HEK293 (cell line): Measurements from ENCODE around the gene CHMP1A.

ENCODE experiments used
- CTCF ChIA-PET: fragments of 350-600 bp; formaldehyde crosslinking; extraction: SDS; loops from one replicate; lab custom pipeline; 2021; ENCODE audit warnings: antibody characterized with exemption; lab: Yijun Ruan, JAX
- POLR2A ChIA-PET: fragments of 300-600 bp; formaldehyde crosslinking; extraction: SDS; loops from one replicate; lab custom pipeline; 2020; ENCODE audit warnings: antibody characterized with exemption, inconsistent platforms; lab: Yijun Ruan, JAX
- H3K27ac ChIP-seq: fragments of 200-500 bp; sonication (Bioruptor generic); 2 replicates; pipeline ENCODE4 v1.5.1; 2014; ENCODE audit warnings: low read depth, low read length, control low read depth, inconsistent platforms; ENCODE audit errors: extremely low read depth
- H3K36me3 ChIP-seq, 2 experiments: fragments of 200-500 bp in 1 of 2; sonication (Bioruptor generic) in 1 of 2; 1 replicate in 1 of 2; 2 replicates in 1 of 2; pipeline ENCODE4 v1.5.1; 2014 to 2017; ENCODE audit warnings: inconsistent platforms in 2 of 2, low read length in 2 of 2; ENCODE audit not compliant: control insufficient read depth in 2 of 2, insufficient read depth in 1 of 2
- H3K4me1 ChIP-seq: fragments of 200-500 bp; sonication (Bioruptor generic); 2 replicates; pipeline ENCODE4 v1.5.1; 2014; ENCODE audit warnings: mild to moderate bottlenecking, low read length, inconsistent platforms; ENCODE audit not compliant: control insufficient read depth, insufficient read depth
- H3K4me3 ChIP-seq: 2 replicates; pipeline ENCODE4 v1.5.1; 2011; ENCODE audit warnings: low read depth, mild to moderate bottlenecking, control low read depth, low read length, moderate library complexity
- H3K9me3 ChIP-seq: fragments of 200-500 bp; sonication (Bioruptor generic); 2 replicates; pipeline ENCODE4 v1.5.1; 2014; ENCODE audit warnings: low read depth, low read length, inconsistent platforms; ENCODE audit not compliant: control insufficient read depth, insufficient read depth
- EGR2 ChIP-seq: fragments of 450-650 bp; formaldehyde crosslinking; IDR thresholded peaks from 2 replicates; pipeline ENCODE4 v1.5.1; 2016; ENCODE audit warnings: low read depth, missing biosample characterization, missing genetic modification characterization
- GLI4 ChIP-seq: fragments of 450-650 bp; formaldehyde crosslinking; IDR thresholded peaks from 2 replicates; pipeline ENCODE4 v1.5.1; 2016; ENCODE audit warnings: missing biosample characterization, missing genetic modification characterization
- GLIS2 ChIP-seq: fragments of 450-650 bp; formaldehyde crosslinking; IDR thresholded peaks from 2 replicates; pipeline ENCODE4 v1.5.1; 2016; ENCODE audit warnings: missing biosample characterization, missing genetic modification characterization
- KLF7 ChIP-seq: fragments of 450-650 bp; formaldehyde crosslinking; IDR thresholded peaks from 2 replicates; pipeline ENCODE4 v1.5.1; 2016; ENCODE audit warnings: missing biosample characterization, missing genetic modification characterization, borderline replicate concordance
- MYNN ChIP-seq: fragments of 450-650 bp; formaldehyde crosslinking; IDR thresholded peaks from 2 replicates; pipeline ENCODE4 v1.5.1; 2016; ENCODE audit warnings: missing biosample characterization, missing genetic modification characterization, borderline replicate concordance
- ZEB2 ChIP-seq: fragments of 450-650 bp; formaldehyde crosslinking; IDR thresholded peaks from 2 replicates; pipeline ENCODE4 v1.5.1; 2016; ENCODE audit warnings: missing biosample characterization, missing genetic modification characterization
- ZFP41 ChIP-seq: fragments of 450-650 bp; formaldehyde crosslinking; IDR thresholded peaks from 2 replicates; pipeline ENCODE4 v1.5.1; 2016; ENCODE audit warnings: missing biosample characterization, missing genetic modification characterization, borderline replicate concordance
- ZNF239 ChIP-seq: fragments of 450-650 bp; formaldehyde crosslinking; IDR thresholded peaks from 2 replicates; pipeline ENCODE4 v1.5.1; 2016; ENCODE audit warnings: missing biosample characterization, missing genetic modification characterization
- ZNF24 ChIP-seq: fragments of 450-650 bp; formaldehyde crosslinking; IDR thresholded peaks from 2 replicates; pipeline ENCODE4 v1.5.1; 2016; ENCODE audit warnings: missing biosample characterization, missing genetic modification characterization
- ZNF324 ChIP-seq: fragments of 450-650 bp; formaldehyde crosslinking; IDR thresholded peaks from 2 replicates; pipeline ENCODE4 v1.5.1; 2016; ENCODE audit warnings: missing biosample characterization, missing genetic modification characterization
- ZNF37A ChIP-seq: fragments of 450-650 bp; IDR thresholded peaks from 2 replicates; pipeline ENCODE4 v1.5.1; 2018; ENCODE audit warnings: missing biosample characterization, missing genetic modification characterization
- ZNF391 ChIP-seq: fragments of 450-650 bp; formaldehyde crosslinking; IDR thresholded peaks from 2 replicates; pipeline ENCODE4 v1.5.1; 2016; ENCODE audit warnings: low read depth, missing biosample characterization, missing genetic modification characterization, borderline replicate concordance
- ZNF510 ChIP-seq: fragments of 450-650 bp; formaldehyde crosslinking; IDR thresholded peaks from 2 replicates; pipeline ENCODE4 v1.5.1; 2018; ENCODE audit warnings: mild to moderate bottlenecking, missing genetic modification characterization, missing biosample characterization; ENCODE audit not compliant: insufficient replicate concordance
- ZNF544 ChIP-seq: fragments of 450-650 bp; formaldehyde crosslinking; IDR thresholded peaks from 2 replicates; pipeline ENCODE4 v1.5.0; 2017; ENCODE audit warnings: missing biosample characterization, missing genetic modification characterization
- ZNF654 ChIP-seq: fragments of 450-650 bp; formaldehyde crosslinking; IDR thresholded peaks from 2 replicates; pipeline ENCODE4 v1.5.1; 2016; ENCODE audit warnings: low read depth, missing biosample characterization, missing genetic modification characterization
- ZNF658 ChIP-seq: fragments of 450-650 bp; formaldehyde crosslinking; IDR thresholded peaks from 2 replicates; pipeline ENCODE4; 2016; ENCODE audit warnings: missing biosample characterization, missing genetic modification characterization
- ZNF707 ChIP-seq: fragments of 450-650 bp; formaldehyde crosslinking; IDR thresholded peaks from 2 replicates; pipeline ENCODE4 v1.5.1; 2016; ENCODE audit warnings: missing biosample characterization, missing genetic modification characterization
- ZNF76 ChIP-seq: fragments of 450-650 bp; formaldehyde crosslinking; IDR thresholded peaks from 2 replicates; pipeline ENCODE4; 2016; ENCODE audit warnings: low read depth, missing biosample characterization, missing genetic modification characterization, borderline replicate concordance
- ZNF830 ChIP-seq: fragments of 450-650 bp; IDR thresholded peaks from 2 replicates; pipeline ENCODE4 v1.5.0; 2018; ENCODE audit warnings: missing biosample characterization, missing genetic modification characterization, low read depth, mild to moderate bottlenecking, moderate library complexity
- ZSCAN30 ChIP-seq: fragments of 450-650 bp; IDR thresholded peaks from 2 replicates; pipeline ENCODE4 v1.5.1; 2018; ENCODE audit warnings: missing biosample characterization, mild to moderate bottlenecking, missing genetic modification characterization, moderate library complexity
- TF ChIP-seq, protein P1 (sequence below): fragments of 450-650 bp; formaldehyde crosslinking; IDR thresholded peaks from 2 replicates; pipeline ENCODE4 v1.5.1; 2016; ENCODE audit warnings: missing biosample characterization, missing genetic modification characterization
- TF ChIP-seq, protein P2 (sequence below): fragments of 450-650 bp; formaldehyde crosslinking; IDR thresholded peaks from 2 replicates; pipeline ENCODE4 v1.5.1; 2016; ENCODE audit warnings: missing biosample characterization, missing genetic modification characterization, low read depth
- TF ChIP-seq, protein P3 (sequence below): fragments of 450-650 bp; formaldehyde crosslinking; IDR thresholded peaks from 2 replicates; pipeline ENCODE4 v1.5.1; 2016; ENCODE audit warnings: missing biosample characterization, missing genetic modification characterization
- TF ChIP-seq, protein P4 (sequence below): fragments of 450-650 bp; formaldehyde crosslinking; IDR thresholded peaks from 2 replicates; pipeline ENCODE4 v1.5.1; 2016; ENCODE audit warnings: missing biosample characterization, missing genetic modification characterization

Gene CHMP1A

DNA sequence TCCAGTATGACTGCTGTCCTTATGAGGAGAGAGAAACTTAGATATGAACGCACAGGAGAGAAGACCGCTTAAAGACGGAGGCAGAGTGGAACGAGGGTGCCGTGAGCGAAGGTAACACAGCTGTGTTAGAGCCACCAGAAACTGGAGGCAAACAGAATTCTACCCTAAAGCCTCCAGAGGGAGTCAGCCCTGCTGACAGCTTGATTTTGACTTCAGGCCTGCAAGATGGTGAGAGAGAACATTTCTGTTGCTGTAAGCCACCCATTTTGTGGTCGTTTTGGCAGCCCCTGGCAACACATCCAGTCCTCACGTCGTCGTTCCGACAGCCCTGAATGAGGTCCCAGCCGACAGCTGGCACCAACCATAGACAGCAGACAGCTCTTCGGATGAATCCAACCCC, 46.8 kb upstream of the CHMP1A start:
- POLR2A ChIA-PET, result no interaction called here
- no peak overlapping the region for H3K27ac ChIP-seq
- peaks cover 0 to under 1% of the 10 kb centered on the region in 2 experiments; a peak in 1 of 3 replicates for H3K36me3 ChIP-seq
- TF ChIP-seq, protein P1, sequence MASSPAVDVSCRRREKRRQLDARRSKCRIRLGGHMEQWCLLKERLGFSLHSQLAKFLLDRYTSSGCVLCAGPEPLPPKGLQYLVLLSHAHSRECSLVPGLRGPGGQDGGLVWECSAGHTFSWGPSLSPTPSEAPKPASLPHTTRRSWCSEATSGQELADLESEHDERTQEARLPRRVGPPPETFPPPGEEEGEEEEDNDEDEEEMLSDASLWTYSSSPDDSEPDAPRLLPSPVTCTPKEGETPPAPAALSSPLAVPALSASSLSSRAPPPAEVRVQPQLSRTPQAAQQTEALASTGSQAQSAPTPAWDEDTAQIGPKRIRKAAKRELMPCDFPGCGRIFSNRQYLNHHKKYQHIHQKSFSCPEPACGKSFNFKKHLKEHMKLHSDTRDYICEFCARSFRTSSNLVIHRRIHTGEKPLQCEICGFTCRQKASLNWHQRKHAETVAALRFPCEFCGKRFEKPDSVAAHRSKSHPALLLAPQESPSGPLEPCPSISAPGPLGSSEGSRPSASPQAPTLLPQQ (tag by site-specific recombination), result no peak
- no peak for TF ChIP-seq ZNF76 (tag by site-specific recombination)
- TF ChIP-seq, protein P2, sequence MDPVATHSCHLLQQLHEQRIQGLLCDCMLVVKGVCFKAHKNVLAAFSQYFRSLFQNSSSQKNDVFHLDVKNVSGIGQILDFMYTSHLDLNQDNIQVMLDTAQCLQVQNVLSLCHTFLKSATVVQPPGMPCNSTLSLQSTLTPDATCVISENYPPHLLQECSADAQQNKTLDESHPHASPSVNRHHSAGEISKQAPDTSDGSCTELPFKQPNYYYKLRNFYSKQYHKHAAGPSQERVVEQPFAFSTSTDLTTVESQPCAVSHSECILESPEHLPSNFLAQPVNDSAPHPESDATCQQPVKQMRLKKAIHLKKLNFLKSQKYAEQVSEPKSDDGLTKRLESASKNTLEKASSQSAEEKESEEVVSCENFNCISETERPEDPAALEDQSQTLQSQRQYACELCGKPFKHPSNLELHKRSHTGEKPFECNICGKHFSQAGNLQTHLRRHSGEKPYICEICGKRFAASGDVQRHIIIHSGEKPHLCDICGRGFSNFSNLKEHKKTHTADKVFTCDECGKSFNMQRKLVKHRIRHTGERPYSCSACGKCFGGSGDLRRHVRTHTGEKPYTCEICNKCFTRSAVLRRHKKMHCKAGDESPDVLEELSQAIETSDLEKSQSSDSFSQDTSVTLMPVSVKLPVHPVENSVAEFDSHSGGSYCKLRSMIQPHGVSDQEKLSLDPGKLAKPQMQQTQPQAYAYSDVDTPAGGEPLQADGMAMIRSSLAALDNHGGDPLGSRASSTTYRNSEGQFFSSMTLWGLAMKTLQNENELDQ (tag by site-specific recombination), result no peak
- no peak for TF ChIP-seq MYNN (tag by site-specific recombination)
- TF ChIP-seq ZNF510, result no peak
- no peak for TF ChIP-seq ZFP41 (tag by site-specific recombination)
- TF ChIP-seq, protein P3, sequence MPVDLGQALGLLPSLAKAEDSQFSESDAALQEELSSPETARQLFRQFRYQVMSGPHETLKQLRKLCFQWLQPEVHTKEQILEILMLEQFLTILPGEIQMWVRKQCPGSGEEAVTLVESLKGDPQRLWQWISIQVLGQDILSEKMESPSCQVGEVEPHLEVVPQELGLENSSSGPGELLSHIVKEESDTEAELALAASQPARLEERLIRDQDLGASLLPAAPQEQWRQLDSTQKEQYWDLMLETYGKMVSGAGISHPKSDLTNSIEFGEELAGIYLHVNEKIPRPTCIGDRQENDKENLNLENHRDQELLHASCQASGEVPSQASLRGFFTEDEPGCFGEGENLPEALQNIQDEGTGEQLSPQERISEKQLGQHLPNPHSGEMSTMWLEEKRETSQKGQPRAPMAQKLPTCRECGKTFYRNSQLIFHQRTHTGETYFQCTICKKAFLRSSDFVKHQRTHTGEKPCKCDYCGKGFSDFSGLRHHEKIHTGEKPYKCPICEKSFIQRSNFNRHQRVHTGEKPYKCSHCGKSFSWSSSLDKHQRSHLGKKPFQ, result no peak
- TF ChIP-seq ZNF37A, result no peak
- H3K4me1 ChIP-seq, result peaks cover 8% of the 10 kb centered on the region
- CTCF ChIA-PET, result interaction anchor here (1.6 to 2.5 kb wide), 3 partner anchors 85 to 205 kb away, joined by 3 to 23 read pairs (median 20); no protein-coding TSS in a partner anchor
- no peak overlapping the region for H3K4me3 ChIP-seq
- no peaks in the 10 kb centered on the region for H3K9me3 ChIP-seq

DNA sequence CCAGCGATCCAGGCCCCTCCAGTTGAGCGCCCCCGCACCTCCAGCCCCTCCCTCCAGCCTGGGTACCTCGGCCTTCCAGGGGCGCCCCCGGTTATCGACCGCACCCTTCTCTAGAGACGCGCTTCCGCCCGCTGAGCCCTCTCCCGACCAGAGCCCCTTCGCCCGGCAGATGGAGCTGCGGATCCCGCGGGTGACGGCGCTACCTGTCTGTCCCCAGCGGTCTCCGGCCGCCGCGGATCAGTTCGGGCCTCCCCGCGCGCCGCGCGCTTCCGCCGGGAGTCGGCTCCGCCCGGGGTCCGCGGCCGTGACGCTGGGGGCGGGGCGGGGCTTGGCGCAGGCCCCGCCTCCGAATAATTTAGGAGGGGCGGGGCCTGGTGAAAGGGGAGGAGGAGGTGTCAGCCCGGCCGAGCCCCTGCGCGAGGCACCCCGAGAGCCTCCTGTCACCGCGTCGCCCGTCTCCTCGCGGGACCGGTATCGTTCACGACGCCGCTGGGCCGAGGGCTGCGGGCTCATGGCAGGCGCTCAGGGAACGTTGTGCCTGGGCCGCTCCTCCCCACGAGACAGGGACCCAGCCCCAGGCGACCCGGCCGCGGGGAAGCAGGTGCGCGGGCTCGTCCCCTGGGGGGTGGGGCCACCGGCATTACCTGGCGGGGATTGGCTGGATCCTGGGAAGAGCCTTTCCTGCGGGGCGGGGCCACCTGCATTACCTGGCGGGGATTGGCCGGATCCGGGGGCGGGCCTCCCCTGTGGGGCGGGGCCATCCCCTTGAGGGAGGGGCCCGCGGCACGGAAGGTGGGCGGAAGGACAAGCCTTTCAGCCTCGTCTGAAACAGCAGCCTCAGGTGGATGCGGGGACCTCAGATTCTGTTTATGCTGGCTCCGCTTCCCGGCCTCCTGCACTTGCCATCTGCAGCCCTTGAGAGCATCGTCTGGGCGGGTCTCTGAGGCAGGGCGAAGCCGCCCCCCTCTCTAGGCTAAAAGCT, 44.2 kb upstream of the CHMP1A start, which contains the start of gene SPATA2L:
Gene SPATA2L (minus strand): TSS at position 281 of the 982 bp plus-strand sequence. CDS start 473 bp downstream, outside the sequence.
- POLR2A ChIA-PET, result interaction anchor here (0.7 to 2.5 kb wide), 5 partner anchors 15 to 220 kb away, joined by 3 to 17 read pairs (median 7); partner anchors contain the start of gene CDK10
- Histone ChIP-seq H3K9me3 (no peaks in the 10 kb centered on the region), H3K27ac (peak within 1 kb of the TSS; percentile 65), H3K4me3 (peak within 1 kb of the TSS; percentile 68), H3K4me1 (peaks cover 8% of the 10 kb centered on the region), H3K36me3 (peaks cover 0 to 21% of the 10 kb centered on the region in 2 experiments; a peak in 2 of 3 replicates)
- CTCF ChIA-PET, result interaction anchor here (0.6 to 1.1 kb wide), 4 partner anchors 9 to 393 kb away, joined by 3 to 4 read pairs (median 3); no protein-coding TSS in a partner anchor
- TF ChIP-seq EGR2 (peak; percentile 46; the same call in 1 of the 2 replicates), ZSCAN30 (tag by site-specific recombination) (peak; percentile 22; the same call in 1 of the 2 replicates), ZNF391 (tag by site-specific recombination) (no peak), ZNF324 (tag by site-specific recombination) (no peak), ZNF830 (tag by site-specific recombination) (no peak), ZEB2 (tag by site-specific recombination) (peak; percentile 72; the same call in 1 of the 2 replicates), ZNF654 (tag by site-specific recombination) (no peak), GLI4 (tag by site-specific recombination) (no peak), KLF7 (tag by site-specific recombination) (no peak; the same call in 1 of the 2 replicates), GLIS2 (tag by site-specific recombination) (peak; percentile 65), ZNF707 (no peak), ZNF544 (no peak), ZNF658 (tag by site-specific recombination) (no peak), ZNF239 (tag by site-specific recombination) (no peak), ZNF24 (tag by site-specific recombination) (no peak), ZNF510 (no peak)
- TF ChIP-seq, protein P4, sequence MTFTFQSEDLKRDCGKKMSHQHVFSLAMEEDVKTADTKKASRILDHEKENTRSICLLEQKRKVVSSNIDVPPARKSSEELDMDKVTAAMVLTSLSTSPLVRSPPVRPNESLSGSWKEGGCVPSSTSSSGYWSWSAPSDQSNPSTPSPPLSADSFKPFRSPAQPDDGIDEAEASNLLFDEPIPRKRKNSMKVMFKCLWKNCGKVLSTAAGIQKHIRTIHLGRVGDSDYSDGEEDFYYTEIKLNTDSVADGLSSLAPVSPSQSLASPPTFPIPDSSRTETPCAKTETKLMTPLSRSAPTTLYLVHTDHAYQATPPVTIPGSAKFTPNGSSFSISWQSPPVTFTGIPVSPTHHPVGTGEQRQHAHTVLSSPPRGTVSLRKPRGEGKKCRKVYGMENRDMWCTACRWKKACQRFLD (tag by site-specific recombination), result no peak
